Measurements from ENCODE around the gene ACTR1B.
"Not testable (repeated sequence)": the region's sequence is repeated elsewhere in the genome, so short reads cannot be mapped to it uniquely, and the experiment has no call there.

The ACTR1B gene

DNA sequence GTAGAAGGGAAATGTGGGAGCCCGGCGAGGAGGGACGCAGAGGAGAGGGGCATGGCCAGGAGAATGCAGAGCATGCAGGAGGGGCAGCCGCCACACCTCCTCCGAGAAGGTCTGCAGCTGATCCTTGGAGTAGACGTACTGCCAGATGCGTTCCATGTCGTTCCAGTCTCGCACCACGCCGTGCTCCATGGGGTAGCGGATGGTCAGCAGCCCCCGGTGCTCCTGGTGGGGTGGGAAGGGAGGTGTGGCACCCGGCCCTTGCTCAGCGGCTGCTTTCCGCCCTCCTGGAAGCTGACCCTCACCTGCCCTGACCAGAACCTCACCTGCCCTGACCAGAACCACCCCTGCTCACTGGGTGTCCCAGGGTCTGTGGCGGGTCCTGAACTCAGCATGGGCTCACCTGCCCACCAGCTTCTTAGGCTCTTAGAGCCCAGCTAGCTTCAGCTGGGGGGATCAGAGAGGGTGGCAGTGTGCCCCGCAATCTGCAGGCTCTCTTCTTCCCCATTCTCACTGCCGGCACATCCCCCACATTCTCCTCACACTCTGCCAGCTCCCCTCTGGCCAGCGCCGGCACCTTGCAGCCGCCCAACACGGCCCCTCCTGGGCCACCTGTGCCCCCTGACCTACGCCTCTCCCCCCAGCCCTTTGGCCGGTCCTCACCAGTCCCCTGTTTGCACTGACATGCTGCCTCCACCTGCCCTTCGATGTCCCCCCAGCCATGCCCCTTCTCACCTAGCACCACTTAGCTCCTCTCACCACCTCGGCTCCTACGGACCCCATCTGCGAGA lies 4.4 kb downstream of the ACTR1B start:
- DNase-seq (ENCODE audit: low read depth in 2 of 2, low spot score in 1 of 2) = no peak

DNA sequence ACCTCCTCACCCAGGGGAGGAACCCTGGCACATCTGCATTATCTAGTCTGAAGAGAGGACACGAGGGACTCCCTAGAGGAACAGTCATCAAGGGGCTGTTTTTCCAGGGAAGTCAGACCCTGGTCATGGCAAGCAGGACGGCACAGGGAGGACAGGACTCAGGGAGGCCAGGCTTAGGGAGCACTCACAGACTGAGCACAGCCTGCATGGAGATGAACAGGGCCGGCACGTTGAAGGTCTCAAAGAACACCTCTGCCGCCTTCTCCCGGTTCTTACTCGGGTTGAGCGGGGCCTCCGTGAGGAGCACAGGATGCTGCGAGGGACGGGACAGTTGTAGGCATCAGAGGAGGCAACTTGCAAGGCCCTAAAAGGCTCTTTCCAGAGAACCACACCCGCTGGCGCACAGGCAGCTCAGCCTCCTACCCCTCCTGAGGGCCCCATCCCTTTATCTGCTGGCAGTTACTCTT lies 5.1 kb downstream of the ACTR1B start:
- no peak for DNase-seq (ENCODE audit: low read depth in 2 of 2, low spot score in 1 of 2)

DNA sequence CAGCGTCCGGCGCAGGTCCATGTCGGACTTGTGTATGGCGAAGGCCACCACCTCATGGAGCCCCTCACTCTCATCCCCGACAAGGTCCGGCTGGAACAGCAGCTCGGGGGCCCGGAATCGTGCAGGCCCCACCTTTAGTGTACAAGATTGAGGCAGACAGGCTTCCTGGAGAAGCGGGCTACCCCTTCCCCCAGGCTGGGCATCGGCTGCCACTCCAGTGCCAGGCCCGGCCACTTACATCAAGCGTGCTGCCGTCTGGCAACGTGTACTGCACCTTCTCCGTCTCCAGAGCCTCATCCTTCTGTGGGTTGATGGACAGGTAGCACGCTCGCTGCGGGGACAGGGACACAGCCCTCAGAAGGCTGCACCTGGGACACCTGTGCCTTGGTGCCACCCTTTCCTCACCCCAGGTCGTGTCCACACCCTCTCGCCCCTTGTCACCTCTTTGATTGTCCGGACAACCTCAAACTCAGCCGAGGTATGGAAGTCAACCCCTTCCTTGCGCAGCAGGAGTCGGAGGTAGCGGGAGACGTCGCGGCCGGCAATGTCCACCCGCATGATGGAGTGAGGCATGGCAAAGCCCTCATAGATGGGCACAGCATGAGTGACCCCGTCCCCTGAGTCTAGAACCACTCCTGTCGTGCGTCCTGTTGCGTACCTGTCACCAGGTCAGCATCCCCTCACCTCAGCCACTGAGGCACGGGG lies 5.7 kb downstream of the ACTR1B start:
- no peak for DNase-seq (ENCODE audit: low read depth in 2 of 2, low spot score in 1 of 2)

DNA sequence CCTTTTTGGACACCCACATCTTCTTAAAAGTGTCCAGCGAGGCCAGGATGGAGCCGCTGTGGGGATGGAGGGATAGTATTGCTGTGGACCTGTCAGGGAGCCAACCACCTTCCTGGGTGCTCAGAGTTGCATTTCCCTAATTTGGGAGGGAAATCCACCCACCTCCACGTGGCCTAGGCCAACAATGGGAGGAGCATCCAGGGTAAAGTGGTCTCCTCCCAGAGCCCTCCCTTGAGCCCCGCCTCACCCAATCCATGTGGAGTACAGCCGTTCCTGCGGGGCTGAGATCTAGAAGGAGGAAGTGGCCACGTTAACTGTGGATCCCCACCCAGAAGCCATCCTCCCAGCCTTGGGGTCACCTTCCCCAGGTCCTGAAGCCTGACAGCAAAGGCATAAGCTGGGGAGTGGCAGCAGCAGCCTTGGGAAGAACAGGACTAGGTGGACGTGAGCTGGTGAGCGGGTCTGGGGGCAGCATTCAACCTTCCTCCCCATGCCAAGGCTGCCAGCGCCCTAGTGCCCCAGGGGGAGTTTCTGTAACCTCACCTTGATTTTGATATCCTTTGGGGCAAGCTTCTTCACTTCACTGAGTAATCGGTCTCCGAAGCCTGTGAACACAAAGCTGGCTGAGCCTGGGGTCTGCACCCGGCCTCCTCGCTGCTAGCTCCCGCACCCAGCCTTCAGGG lies 6.8 kb downstream of the ACTR1B start:
- no peak for DNase-seq (ENCODE audit: low read depth in 2 of 2, low spot score in 1 of 2)

DNA sequence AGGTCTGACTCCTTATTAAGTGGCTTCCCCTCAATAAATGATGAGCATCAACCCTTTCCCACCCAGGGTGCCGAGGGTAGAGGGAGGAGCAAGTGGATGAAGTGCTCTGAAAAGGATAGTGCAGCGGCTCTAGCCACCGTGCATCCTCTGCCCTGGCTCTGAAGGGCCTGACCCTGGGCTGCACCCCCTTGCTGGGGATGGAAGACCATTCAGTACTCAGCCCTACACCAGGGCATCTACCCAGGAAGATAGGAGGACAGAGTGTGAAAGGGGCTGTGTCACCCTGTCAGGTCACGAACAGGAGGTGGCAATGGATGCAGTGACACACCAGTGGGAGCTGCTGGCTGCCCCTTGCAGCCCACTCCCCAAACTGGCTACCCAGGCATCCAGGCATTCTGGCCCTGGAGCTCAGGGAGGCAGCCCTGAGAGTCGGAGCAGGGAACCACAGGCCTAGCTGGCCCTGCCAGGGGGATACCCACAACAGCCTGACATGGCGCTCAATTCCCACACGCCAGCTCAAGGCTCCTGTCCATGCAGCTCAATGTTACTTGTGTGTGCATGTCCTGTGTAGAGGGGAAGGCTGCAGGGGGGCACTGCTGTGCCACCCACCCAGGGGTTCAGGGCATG lies 7.6 kb downstream of the ACTR1B start:
- no peak for DNase-seq (ENCODE audit: low read depth in 2 of 2, low spot score in 1 of 2)

DNA sequence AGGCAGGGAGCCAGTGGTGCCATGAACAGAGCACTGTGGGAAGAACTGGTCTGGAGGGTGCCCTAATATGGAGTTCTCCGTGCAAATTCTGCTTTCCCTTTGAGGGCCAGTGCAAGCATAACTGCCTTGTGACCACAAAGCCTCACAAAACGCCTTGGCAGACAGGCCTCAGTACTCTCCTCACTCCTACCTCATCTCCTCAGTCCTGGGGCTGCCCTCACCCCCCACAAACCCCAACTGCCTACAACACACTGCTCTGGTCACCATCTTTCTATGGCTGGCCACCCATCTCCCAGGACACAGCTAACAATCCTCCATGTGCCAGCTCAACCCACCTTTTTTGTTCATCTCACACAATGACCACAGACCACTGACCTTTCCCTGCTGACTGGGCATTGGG lies 9.1 kb downstream of the ACTR1B start:
- no peak for DNase-seq (ENCODE audit: low read depth in 2 of 2, low spot score in 1 of 2)

DNA sequence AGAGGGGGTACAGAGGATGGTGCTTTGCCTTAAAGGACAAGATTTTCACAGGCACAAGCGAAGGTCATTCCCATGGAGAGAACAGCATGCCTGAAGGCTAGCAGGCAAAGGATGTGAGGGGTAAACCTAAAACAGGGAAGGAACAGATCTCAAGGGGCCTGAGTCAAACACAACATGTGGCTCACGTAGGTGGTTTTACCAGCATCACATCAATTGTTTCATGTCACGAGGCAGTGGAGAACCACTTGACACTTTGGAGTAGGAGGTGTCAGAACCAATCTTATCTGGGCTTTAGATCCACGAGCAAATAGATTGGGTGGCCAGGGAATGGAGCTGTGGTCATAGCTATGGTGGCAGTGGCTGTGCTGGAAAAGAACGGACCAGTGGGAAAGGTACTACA lies 9.5 kb downstream of the ACTR1B start:
- no peak for DNase-seq (ENCODE audit: low read depth in 2 of 2, low spot score in 1 of 2)

DNA sequence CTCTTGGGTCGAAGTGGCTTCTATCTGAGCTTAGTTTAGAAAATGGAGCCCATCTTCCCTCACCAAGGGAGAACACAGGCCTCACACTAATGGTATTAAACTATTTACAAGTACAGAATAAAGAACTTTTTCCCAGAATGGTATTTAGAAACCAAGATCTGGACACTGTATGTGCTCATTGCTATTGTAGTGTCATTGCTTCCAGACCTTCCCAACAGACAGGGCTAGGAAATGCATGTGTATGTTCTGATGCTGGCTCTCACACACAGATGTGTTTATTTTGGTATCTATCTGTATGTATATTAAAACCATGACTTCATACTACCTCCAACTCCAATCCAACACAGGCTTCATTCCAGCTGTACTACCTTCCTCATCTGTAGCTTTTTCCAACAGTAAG lies 10.0 kb downstream of the ACTR1B start:
- DNase-seq (ENCODE audit: low read depth in 2 of 2, low spot score in 1 of 2) = no peak

DNA sequence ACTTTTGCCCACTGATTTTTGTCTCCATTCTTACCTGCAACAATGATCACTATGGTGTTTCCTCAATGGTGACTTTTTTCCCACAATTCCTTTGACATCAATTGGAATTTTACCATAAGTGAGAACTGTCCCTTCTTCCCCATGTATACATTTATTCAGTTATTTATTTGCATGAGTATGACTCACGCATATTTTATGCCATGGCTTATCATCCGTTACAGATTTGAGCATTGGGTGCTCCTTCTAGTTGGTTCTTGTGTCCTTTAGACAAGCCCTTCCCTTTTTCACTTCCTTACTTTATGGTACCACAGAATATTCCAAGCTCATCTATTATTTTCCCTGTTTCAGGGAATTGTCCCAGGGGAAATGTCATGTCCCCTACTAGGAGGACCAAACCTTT lies 10.4 kb downstream of the ACTR1B start:
- DNase-seq (ENCODE audit: low read depth in 2 of 2, low spot score in 1 of 2) = no peak

DNA sequence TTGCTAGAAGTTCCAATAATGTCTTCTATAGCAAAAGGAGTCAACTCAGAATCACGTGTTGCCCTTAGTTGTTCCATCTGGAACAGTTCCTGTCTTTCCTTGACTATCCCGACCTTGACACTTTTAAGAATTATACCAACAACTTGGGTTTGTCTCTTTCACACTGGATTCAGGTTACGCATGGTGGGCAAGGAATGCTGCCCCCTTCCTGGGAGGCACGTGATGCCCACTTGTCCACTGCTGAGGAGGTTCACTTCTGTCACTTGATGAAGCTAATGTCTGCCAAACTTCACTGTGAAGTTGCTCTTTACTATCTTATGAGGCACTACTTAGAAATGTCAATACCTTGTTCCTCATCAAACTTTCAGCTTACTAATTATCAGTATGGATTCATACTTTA lies 12.7 kb downstream of the ACTR1B start:
- DNase-seq (ENCODE audit: low read depth in 2 of 2, low spot score in 1 of 2) = no peak

DNA sequence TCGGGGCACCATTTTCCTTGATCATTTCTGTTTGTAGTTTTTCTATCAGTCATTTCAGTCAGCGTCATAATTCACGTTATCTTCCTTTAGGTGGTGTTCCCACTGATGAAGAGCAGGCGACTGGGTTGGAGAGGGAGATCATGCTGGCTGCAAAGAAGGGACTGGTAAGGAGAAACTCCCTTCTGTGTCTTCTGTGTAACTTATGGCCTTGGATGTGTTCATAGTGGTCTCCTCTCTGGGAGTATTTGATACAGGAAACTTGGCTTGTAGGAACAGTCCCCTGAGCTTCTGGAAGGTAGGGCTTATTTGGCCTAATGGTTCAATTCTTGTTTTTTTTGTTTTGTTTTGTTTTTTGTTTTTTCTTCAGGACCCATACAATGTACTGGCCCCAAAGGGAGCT lies 16.9 kb downstream of the ACTR1B start:
- no peak for DNase-seq (ENCODE audit: low read depth in 2 of 2, low spot score in 1 of 2)

DNA sequence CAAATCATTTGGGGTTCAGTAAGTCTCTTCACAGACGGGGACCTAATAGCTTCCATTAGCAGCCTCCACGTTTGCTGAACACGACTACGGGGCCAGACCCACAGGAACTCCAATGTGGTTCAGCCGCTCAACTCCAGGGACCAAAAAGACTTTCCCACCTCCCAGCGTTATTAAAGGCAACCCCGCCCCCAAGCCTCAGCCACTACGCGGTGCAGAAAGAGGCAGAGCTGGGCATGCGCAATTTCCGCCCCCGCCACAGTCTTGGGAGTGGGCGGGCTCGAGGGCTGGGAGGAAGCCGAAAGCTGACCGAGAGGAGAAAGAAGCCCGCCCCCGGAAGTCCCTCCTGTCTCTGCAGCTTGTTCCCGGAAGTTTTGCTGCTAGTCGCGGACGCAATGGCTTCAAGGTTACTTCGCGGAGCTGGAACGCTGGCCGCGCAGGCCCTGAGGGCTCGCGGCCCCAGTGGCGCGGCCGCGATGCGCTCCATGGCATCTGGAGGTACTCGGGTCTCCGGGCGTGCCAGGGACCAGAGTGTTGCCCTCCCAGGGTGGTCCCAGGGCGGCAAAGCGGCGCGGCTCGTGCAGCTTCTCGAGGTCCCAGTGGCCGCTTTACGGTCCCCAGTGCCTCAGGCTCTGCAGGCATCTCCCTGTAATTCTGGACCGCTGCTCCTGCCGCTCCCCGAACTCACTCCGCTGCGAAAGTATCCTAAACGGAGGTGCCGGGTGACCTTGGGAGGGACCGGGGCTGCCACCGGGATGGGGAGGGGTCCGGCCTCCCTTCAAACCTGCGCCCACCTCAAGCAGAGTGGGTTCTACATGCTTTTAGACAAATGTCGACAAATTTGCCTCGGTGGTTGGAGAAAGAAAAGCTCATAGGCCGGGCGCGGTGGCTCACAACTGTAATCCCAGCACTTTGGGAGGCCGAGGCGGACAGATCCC lies 17.9 kb downstream of the ACTR1B start, which contains the start of gene COX5B:
Gene COX5B, plus strand, starts transcription at position 368 of the 935 bp plus-strand sequence. Its CDS starts 25 bp downstream, at position 393.
- peak; percentile 98 to 99 for DNase-seq (ENCODE audit: low read depth in 2 of 2, low spot score in 1 of 2)

DNA sequence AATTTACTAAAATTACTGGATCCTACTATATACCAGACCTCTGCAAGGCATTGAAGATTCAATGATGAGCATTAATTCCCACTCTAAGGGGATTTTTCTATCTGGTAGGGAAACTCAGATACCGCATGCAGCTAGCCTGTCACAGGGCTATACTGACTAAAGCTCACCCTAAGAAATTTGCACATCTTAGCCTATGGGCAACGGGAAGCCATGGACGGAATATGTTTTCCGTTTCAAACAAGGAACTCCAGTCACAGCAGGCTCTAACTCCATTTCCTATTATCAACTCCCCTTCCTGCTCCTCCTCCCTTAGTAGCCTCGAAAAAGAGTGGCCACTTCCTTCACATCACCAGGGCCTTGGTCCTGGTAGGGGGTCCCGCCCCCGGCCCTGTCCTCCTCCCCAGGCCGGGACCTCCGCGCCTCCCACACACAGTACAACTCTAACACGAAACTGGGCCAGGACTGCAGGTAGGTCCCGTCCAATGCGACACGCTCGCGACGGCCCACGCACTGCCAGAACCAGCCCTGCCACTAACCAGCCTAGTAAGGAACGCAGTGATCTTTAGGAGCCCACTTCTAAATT lies 18.6 kb downstream of the ACTR1B start:
- DNase-seq (ENCODE audit: low read depth in 2 of 2, low spot score in 1 of 2) = no peak

DNA sequence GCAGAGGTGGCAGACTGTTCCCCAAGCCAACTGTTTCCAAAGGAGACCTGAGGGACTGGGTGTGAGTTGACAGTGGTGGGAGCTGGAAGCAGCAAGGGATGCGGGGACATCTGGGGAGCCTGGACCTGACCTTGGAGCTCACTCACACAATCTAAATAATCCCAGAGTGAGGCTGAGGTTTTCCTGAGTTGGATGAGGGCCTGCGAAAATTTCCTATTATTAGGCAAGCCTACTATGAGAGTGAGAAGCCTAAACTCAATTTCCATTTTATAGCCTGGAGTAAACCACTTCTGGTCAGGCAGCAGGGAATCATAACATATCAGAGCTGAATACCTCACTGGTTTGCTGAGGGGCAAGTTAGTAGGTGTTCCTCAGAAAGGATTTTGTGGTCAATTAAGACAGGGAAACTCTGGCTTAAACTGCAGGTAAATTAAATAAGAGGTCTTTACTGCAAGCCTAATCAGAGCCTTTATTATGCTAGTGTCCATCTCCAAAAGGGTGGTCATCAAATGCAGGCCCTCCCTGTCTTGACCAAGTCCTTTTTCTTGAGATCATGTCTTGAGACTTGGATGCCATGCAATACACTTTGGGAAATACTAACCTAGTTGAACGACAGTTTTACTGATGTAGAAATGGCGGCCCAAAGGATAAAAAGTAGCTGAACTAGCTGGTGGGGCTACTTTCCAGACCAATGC lies 19.7 kb downstream of the ACTR1B start:
- no peak for DNase-seq (ENCODE audit: low read depth in 2 of 2, low spot score in 1 of 2)

DNA sequence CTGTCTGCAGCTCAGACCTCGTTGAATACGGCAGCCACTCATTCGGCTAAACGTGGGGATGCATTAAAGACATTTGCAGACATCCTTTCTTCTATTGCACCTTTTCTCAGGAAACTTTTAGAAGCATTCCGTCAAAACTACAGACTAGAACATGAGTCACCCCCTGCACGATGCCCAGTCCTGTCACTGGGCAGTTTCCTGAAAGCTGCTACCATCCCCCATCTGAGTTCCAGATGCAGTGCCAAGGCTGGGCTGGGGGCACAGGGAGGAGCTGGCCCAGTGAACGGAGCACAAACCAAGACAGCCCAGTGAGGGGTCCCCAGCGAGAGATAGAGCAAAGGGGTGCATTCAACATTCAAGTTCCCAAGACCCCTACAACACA lies 37.8 kb downstream of the ACTR1B start:
- DNase-seq (ENCODE audit: low read depth in 2 of 2, low spot score in 1 of 2) = not testable (repeated sequence)

DNA sequence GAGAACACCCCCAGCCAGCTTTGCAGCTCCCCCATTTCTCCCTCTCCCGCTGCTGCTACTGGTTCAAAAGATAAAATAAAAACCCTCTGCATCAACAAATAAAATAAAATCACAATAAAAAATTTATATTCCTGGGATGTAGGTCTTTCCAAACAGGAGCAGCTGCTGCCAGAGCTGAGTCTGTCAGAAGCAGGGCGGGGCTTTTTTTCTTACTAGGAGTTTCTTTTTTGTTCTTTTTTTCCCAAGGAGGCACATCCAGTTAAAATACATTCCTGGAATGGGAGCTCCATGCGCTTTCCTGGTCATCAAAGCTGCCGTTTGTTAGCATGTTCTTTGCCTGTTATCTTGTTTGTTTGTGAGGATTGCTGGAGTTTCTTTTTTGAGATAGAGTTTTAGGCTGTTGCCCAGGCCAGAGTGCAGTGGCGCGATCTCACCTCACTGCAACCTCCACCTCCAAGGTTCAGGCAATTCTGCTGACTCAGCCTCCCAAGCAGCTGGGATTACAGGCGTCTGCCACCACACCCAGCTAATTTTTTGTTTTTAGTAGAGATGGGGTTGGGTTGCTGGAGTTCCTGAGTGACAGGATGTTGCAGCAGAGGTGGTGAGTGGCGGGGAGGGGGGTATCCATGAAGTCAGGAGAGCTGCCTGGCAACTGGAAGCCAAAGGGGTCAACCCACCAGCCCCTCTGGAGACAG lies 38.3 kb downstream of the ACTR1B start:
- not testable (repeated sequence) for DNase-seq (ENCODE audit: low read depth in 2 of 2, low spot score in 1 of 2)

DNA sequence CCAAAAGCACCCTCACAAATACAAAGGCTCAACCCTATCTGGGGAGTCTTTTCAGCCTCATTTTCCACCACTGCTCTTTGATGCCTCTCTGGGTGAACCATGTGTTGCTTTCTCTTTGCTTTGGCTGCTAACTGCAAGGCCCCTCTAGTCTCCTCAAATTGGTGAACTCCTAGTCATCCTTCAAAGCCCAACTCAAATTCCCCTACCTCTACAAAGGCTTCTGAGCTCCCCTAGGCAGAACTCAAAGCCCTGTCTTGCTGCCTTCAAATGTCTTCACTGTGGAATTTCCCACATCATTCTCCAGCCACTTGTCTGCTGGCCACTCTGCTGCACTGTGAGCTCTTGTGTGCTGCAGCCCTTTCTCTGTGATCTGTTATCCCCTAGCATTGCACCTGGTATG lies 40.9 kb downstream of the ACTR1B start:
- DNase-seq (ENCODE audit: low read depth in 2 of 2, low spot score in 1 of 2) = not testable (repeated sequence)

DNA sequence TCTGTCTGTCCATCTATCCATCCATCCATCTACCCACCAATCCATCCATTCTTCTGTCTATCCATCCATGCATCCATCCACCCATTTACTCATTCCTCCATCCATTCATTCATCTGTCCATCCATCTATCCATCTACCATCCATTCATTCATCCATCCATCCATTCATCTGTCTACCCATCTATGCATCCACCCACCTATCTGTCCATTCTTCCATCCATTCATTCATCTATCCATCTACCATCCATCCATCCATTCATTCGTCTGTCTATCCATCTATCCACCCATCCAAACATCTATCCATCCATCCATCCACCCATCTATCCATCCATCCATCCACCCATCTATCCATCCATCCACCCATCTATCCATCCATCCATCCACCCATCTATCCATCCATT lies 43.4 kb downstream of the ACTR1B start:
- DNase-seq (ENCODE audit: low read depth in 2 of 2, low spot score in 1 of 2) = not testable (repeated sequence)

All from stimulated activated CD8-positive, alpha-beta memory T cell treated with anti-CD3 and anti-CD28 coated beads, Interleukin-4, amount 100 ng/mL, for 4 hours (primary cell).